Measurements from ENCODE around the gene FALEC. TPM values are rescaled to one million over a fixed set of nuclear protein-coding genes. Genes with fewer than 3 reads are reported as not detected.

Gene FALEC
- total and polyA plus RNA-seq, 9 of the 15 experiments (the other 6 are each of a cell fraction or from before 2014, with no cell fraction given) = 0.15 to 1.8 (median 0.53) TPM; not detected in 5

GRCh38 chr1:150486966-150487762, 28.4 kb upstream of the FALEC start, which contains the start of gene TARS2 (continued):
- TF ChIP-seq ZMIZ1 (IDR thresholded peaks at IDR 0.05; ENCODE audit: low read depth in 2 of 2, low read length in 2 of 2) (0 out of 4 replicates have a peak, but pooled peaks of 1 of the 2 experiments have one; percentile 42), CHCHD3 (CRISPR knock-in tag; IDR thresholded peaks at IDR 0.05) (no peak), ZSCAN32 (CRISPR knock-in tag; IDR thresholded peaks at IDR 0.05) (no peak), ZNF280B (CRISPR knock-in tag; IDR thresholded peaks at IDR 0.05) (no peak), HSF4 (CRISPR knock-in tag; IDR thresholded peaks at IDR 0.05; ENCODE audit: borderline replicate concordance) (no peak), ARID3A (IDR thresholded peaks at IDR 0.05; ENCODE audit: borderline replicate concordance, low read depth, low read length) (peak; percentile 18; the same call in 1 of the 2 replicates), SMAD1 (IDR thresholded peaks at IDR 0.05; ENCODE audit: low read depth, low read length, partially characterized antibody) (no peak), ZBTB11 (CRISPR knock-in tag; IDR thresholded peaks at IDR 0.05) (peak; percentile 95 to 100 (median 99)), ZBTB5 (IDR thresholded peaks at IDR 0.05) (no peak), COPS2 (conservative IDR thresholded peaks at IDR 0.05) (no peak), ZEB2 (IDR thresholded peaks at IDR 0.05) (peak; percentile 99)

Measured in K562 (cell line).